Psoas muscle (tissue), 8 donors: ENCODE results near the gene STX16. TPM values are rescaled to one million over a fixed set of nuclear protein-coding genes. Genes with fewer than 3 reads are reported as not detected.
A peak's percentile ranks its signal among the peaks of the same experiment; 100 is the strongest.

Experiments
- ATAC-seq, 4 donors: fragments of 200-7000 bp; cut with Tn5 transposase; one replicate each; pipeline ENCODE4 v1.9.1; 2020; ENCODE audit warnings: moderate library complexity in 3 of 4, mild to moderate bottlenecking in 2 of 4
- DNase-seq, 2 donors: peaks; one replicate each; pipeline ENCODE4 v3.0.0-alpha.2; 2020
- H3K27ac ChIP-seq: fragments of 200-600 bp; one replicate; pipeline ENCODE4 v1.8.0; 2022
- H3K27me3 ChIP-seq, 3 donors: fragments of 200-600 bp in 1 of 3; one replicate each; pipeline versions ENCODE4 v1.6.1 to v1.8.0; 2013 to 2022; ENCODE audit warnings: low read length in 2 of 3, mild to moderate bottlenecking in 2 of 3, moderate library complexity in 1 of 3; ENCODE audit not compliant: insufficient read depth in 3 of 3
- H3K36me3 ChIP-seq, 2 donors: fragments of 200-600 bp in 1 of 2; one replicate each; pipeline versions ENCODE4 v1.6.1 to v1.8.0; 2013 to 2022; ENCODE audit warnings: low read depth in 1 of 2, mild to moderate bottlenecking in 1 of 2, moderate library complexity in 1 of 2; ENCODE audit not compliant: insufficient read depth in 1 of 2
- H3K4me1 ChIP-seq: fragments of 200-600 bp; one replicate; pipeline ENCODE4 v1.8.0; 2022
- H3K4me3 ChIP-seq: fragments of 200-600 bp; one replicate; pipeline ENCODE4 v1.8.0; 2022; ENCODE audit warnings: mild to moderate bottlenecking
- H3K9me3 ChIP-seq: fragments of 200-600 bp; one replicate; pipeline ENCODE4 v1.8.0; 2022
- CTCF ChIP-seq: fragments of 200-600 bp; IDR thresholded peaks from one replicate; pipeline ENCODE4 v1.8.0; 2022; ENCODE audit warnings: antibody characterized with exemption
- WGBS, 3 donors: extraction: QIAGEN DNeasy Blood & Tissue Kit; methylation state at CpG; one replicate each; pipeline versions ENCODE4 v1.1.6 to v1.1.7; 2013; 5-methylcytosine and 5-hydroxymethylcytosine counted together
- intact Hi-C, 2 donors: fragments of 100-400 bp; cut with DNase I; formaldehyde crosslinking; loops; one replicate each; pipeline versions ENCODE4 v1.11.0 to v1.14.2; 2022
- polyA plus RNA-seq, 3 donors: library from polyadenylated mRNA; stranded (reverse); fragments of 200-250 nt; gene quantifications; one replicate each; pipeline ENCODE4 v1.2.3, GENCODE V29; 2013
- total RNA-seq, 4 donors: library from RNA; stranded (reverse); fragmentation: NEBNext Ultra II Directional in 2 of 4; extraction: Animal tissue kit (Norgen Biotek cat#: 25700) in 2 of 4; gene quantifications; one replicate each; pipeline versions ENCODE4 v1.2.1 to v1.2.4, GENCODE V29; 2021 to 2023
- donor health status: healthy with polysubstance abuse.
- donor health status: DM: no; HTN: no; CAD: no; lungs with moderate emphysema.
- donor health status: Bipolar disorder and iron deficiency.
- donor health status: healthy.
- donor health status: DM: yes; HTN: yes; CAD: no.
- donor health status: DM: no; HTN: no; CAD: no.
- donor health status: DM: no; HTN: no; CAD: no.
- donor health status: DM: yes; HTN: yes; CAD: no.

Gene STX16
- total and polyA plus RNA-seq, 7 donors: 17.5 to 58.1 (median 20.0) TPM

- Histone ChIP-seq H3K4me1 (no peaks in the 10 kb centered on the region), H3K27ac (no peak overlapping the region), H3K4me3 (no peak overlapping the region), H3K9me3 (no peaks in the 10 kb centered on the region), H3K36me3 (no peaks in the 10 kb centered on the region), H3K27me3 (peaks cover 0 to 11% (median 3%) of the 10 kb centered on the region in 3 donors)
- TF ChIP-seq CTCF: no peak
- intact Hi-C loops: no loop called here
- ATAC-seq: no peak
- 85 to 90% (median 90%) methylated on average over 19 of the region's 19 CpGs for WGBS, 3 donors
- peak in 1 of 2 donors; percentile 30 for DNase-seq
Observed at GRCh38 chr20:58605292-58606065, 45.6 kb upstream of the STX16 start.

GRCh38 chr20:58606184-58606583, 44.9 kb upstream of the STX16 start:
- peaks cover 0 to 11% (median 3%) of the 10 kb centered on the region in 3 donors for H3K27me3 ChIP-seq
- H3K36me3 ChIP-seq: no peaks in the 10 kb centered on the region
- no peaks in the 10 kb centered on the region for H3K9me3 ChIP-seq
- DNase-seq (no peak), ATAC-seq (no peak)
- H3K27ac ChIP-seq: no peak overlapping the region
- intact Hi-C loops: no loop called here
- no peak for TF ChIP-seq CTCF
- no peaks in the 10 kb centered on the region for H3K4me1 ChIP-seq
- 96 to 98% (median 97%) methylated on average over 9 of the region's 9 CpGs for WGBS, 3 donors
- no peak overlapping the region for H3K4me3 ChIP-seq

- 88 to 92% (median 88%) methylated on average over 17 of the region's 17 CpGs for WGBS, 3 donors
- peaks cover 0 to 11% (median 3%) of the 10 kb centered on the region in 3 donors for H3K27me3 ChIP-seq
- H3K9me3 ChIP-seq: no peaks in the 10 kb centered on the region
- H3K27ac ChIP-seq: no peak overlapping the region
- TF ChIP-seq CTCF: no peak
- peak in 1 of 2 donors; percentile 25 for DNase-seq
- ATAC-seq: no peak
- no peaks in the 10 kb centered on the region for H3K4me1 ChIP-seq
- H3K4me3 ChIP-seq: no peak overlapping the region
- intact Hi-C loops: no loop called here
- no peaks in the 10 kb centered on the region for H3K36me3 ChIP-seq
Observed at GRCh38 chr20:58608096-58608840, 42.8 kb upstream of the STX16 start.

- ATAC-seq (no peak), DNase-seq (no peak)
- Histone ChIP-seq H3K27me3 (peaks cover 0 to 11% (median 3%) of the 10 kb centered on the region in 3 donors), H3K4me1 (no peaks in the 10 kb centered on the region), H3K9me3 (no peaks in the 10 kb centered on the region), H3K4me3 (no peak overlapping the region), H3K36me3 (no peaks in the 10 kb centered on the region), H3K27ac (no peak overlapping the region)
- TF ChIP-seq CTCF: no peak
- intact Hi-C loops: no loop called here
- WGBS, 3 donors: 96 to 97% (median 97%) methylated on average over 12 of the region's 12 CpGs
Observed at GRCh38 chr20:58609026-58609425, 42.1 kb upstream of the STX16 start.
